HG02852 (cell line): ENCODE measurements around the gene DRAM2.

Experiments used
- ATAC-seq: cut with Tn5 transposase; IDR thresholded peaks from one replicate; pipeline ENCODE4 v1.9.1; 2021; ENCODE audit warnings: mild to moderate bottlenecking, moderate library complexity; ENCODE audit not compliant: unreplicated experiment

The DRAM2 gene

GRCh38 chr1:111139956-111140679 lies at the start of gene DRAM2, which contains the start of gene CEPT1:
DRAM2 (minus strand) TSS chr1:111140093; CDS start chr1:111131554, 8,539 bp downstream.
CEPT1 (plus strand) TSS chr1:111140223; CDS start chr1:111147715, 7,492 bp downstream.
- ATAC-seq, result peak; percentile 58

- ATAC-seq, result no peak
Observed at GRCh38 chr1:111184663-111185062, 44.8 kb upstream of the DRAM2 start.

- ATAC-seq, result no peak
Observed at GRCh38 chr1:111183308-111184069, 43.6 kb upstream of the DRAM2 start.

DNA sequence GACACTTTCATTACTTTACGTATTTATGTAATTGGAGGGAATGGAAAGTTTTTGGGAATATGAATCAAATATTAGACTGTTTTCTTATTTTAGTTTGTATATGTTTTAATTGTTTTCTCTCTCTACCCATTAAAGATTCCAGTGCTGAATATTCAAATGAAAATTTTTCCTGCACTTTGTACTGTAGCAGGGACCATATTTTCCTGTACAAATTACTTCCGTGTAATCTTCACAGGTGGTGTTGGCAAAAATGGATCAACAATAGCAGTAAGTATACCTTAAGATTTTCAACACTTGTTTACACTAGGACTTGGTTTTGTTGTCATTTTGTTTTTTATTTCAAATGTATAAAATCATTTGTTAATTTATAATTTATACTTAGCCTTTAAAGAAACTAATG lies 42.2 kb upstream of the DRAM2 start:
- no peak for ATAC-seq

- no peak for ATAC-seq
Observed at GRCh38 chr1:111179968-111180533, 40.2 kb upstream of the DRAM2 start.

DNA sequence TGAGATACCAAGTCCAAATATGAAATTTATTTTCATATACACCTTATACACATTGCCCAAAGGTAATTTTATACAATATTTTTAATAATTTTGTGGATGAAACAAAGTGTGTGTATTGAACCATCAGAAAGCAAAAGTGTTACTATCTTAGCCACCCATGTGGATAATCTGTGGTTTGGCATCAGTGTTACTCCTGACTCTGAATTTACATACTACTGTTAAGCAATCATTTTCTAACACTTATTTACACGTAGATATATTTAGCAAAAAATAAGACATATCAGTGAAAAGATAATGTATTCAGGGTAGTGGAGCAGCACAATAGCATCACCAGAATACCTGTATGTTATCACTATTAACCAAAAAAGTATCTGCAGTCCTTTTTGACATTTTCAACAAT lies 36.8 kb upstream of the DRAM2 start:
- no peak for ATAC-seq

DNA sequence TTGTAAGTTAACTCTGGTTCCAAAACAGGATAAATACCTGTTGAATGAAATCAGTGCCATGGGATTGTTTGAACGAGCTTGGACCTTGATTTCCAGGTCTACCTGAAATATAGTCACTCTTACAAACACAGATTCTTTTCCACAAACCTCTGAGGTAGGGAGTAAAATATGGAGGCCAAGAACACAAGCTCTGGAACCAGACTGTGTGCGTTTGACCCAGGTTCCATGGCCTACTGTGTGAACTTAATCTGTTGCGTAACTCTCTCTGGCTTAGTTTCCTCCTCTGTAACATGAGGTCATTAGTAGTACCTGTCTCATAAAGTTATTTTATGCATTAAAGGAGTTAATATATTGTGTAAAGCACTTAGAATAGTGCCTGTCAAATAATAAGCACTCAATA lies 35.5 kb upstream of the DRAM2 start:
- ATAC-seq, result no peak

DNA sequence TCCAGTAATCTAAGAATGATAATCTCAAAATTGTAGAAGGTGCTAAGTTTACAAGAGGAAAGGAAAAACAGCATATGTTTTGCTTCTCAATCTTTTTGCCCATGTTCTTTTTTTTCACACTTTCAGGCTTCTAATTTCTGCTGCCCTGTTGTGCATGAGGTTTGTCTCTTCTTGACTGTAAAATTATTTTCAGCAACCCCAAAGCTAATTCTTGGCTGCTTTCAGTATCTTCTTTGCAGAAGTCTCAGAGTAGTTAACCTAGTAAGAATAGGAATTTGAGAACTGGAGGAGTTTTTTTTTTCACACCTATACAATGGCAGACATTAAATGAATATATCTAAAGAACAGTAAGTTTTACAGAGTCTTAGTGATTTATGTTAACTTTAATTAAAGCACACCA lies 34.2 kb upstream of the DRAM2 start:
- ATAC-seq, result peak; percentile 57

- no peak for ATAC-seq
Observed at GRCh38 chr1:111172463-111172862, 32.6 kb upstream of the DRAM2 start.

- no peak for ATAC-seq
Observed at GRCh38 chr1:111164151-111164550, 24.3 kb upstream of the DRAM2 start.

- no peak for ATAC-seq
Observed at GRCh38 chr1:111163363-111163762, 23.5 kb upstream of the DRAM2 start.

DNA sequence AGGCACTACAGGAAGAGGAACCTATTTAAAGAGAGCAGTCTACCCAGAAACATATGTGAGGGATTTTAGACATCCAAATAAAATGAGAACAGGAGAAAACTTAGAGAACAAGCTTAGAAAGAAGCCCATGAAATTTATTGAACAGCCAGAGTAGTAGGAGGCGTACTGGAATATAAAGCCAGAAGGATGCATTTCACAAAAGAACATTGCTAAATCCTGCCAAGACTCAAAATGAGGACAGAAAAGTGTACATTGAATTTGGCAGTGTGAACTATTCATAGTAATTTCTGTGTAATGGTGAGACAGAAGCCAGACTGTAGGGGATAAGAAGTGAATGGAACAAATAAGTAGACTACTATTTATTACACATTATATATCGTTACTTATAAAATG lies 22.6 kb upstream of the DRAM2 start:
- ATAC-seq, result no peak

- ATAC-seq, result no peak
Observed at GRCh38 chr1:111161843-111162487, 22.1 kb upstream of the DRAM2 start.

GRCh38 chr1:111157431-111157830 lies 17.5 kb upstream of the DRAM2 start:
- no peak for ATAC-seq

- no peak for ATAC-seq
Observed at GRCh38 chr1:111154021-111154999, 14.4 kb upstream of the DRAM2 start.

DNA sequence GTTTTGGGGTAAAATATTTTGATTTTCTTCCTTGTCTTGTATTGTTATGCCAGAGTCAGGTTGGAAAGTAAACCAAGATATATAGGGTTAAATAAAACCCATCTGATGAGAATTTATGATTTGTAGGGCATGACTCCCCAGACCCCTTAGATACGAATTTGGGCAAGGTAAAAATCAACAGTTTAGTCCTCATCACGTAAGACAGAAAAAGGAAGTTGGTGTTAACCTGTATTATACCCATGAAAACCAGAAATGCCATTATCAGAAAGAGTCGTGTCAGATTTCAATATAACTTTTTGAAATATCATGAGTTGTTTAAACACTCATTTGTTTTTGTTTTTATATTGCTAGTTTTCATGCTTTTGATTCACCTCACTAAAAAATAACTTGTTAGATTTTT lies 11.9 kb upstream of the DRAM2 start:
- no peak for ATAC-seq

DNA sequence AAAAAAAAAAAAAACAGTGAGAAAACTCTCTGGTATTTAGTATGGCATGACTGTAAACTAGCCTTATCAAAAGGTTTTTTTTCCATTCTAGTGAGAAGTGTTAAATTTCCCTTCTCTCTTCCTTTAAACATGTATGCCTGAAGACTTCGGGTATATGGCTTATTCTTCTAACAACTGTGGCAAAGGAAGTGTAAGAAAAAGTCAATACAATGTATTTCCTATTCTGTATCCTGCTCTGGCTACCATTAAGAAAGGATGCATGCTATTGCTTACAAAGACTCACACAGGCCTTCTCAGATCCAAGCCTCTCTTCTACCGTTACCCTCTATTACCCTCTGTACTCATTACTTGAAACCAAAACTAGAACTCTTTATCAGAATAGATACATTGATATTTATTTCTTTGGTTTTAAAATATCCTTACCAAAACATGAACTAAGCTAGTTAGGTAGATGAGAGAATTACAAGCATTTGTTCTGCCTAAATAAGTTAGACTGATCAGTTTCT lies 8.5 kb upstream of the DRAM2 start:
- peak; percentile 71 for ATAC-seq

- ATAC-seq, result no peak
Observed at GRCh38 chr1:111147948-111148347, 8.1 kb upstream of the DRAM2 start.

GRCh38 chr1:111145963-111146768 lies 6.3 kb upstream of the DRAM2 start:
- ATAC-seq, result no peak
